ENCODE results near the gene MFAP5. TPM values are rescaled to one million over a fixed set of nuclear protein-coding genes. Genes with fewer than 3 reads are reported as not detected.

The MFAP5 gene
- total RNA-seq, 1 experiment from 2014 or later, result 0.26 TPM

DNA sequence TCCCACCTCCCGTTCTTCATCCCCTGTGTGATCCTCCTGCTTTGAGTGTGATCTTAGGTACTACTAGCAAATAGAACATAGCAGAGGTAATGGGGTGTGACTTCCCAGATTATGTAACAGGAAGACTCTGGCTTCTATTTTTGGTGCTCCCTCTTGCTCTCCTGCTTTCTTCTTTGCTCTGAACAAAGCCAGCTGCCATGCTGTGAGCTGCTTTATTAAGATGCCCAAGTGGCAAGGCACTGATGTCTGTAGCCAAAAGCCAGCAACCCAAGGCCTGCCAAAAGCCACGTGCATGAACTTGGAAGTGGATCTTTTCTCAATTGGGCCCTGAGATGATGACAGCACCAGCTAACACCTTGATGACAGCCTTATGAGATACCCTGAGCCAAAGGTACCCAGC is 5.8 kb upstream of the MFAP5 start:
- no peak for DNase-seq
- Histone ChIP-seq H4K5ac (ENCODE audit: insufficient read length, low read depth, low read length) (no peak overlapping the region), H3K79me1 (ENCODE audit: insufficient read depth, low read depth, low read length, poor library complexity, severe bottlenecking) (no peaks in the 10 kb centered on the region), H3K14ac (ENCODE audit: insufficient read depth, low read length) (no peak overlapping the region), H3K4me1 (ENCODE audit: insufficient read depth, low read length) (no peaks in the 10 kb centered on the region), H4K8ac (replicated peaks; ENCODE audit: insufficient read length, low read depth, low read length) (no peak overlapping the region), H3T11ph (ENCODE audit: low read length) (no peak overlapping the region), H3K23me2 (ENCODE audit: insufficient read length, low read depth, low read length, poor library complexity, severe bottlenecking) (no peaks in the 10 kb centered on the region), H2AK5ac (ENCODE audit: insufficient read length, low read length) (no peak overlapping the region), H2BK15ac (ENCODE audit: low read depth, low read length) (no peak overlapping the region), H3K27ac (ENCODE audit: insufficient read length, low read depth, low read length) (no peak overlapping the region), H4K20me1 (ENCODE audit: control insufficient read depth, insufficient read depth, insufficient read length) (no peaks in the 10 kb centered on the region), H2BK20ac (ENCODE audit: low read depth, low read length, poor library complexity, severe bottlenecking) (no peak overlapping the region), H2BK12ac (ENCODE audit: insufficient read length, low read depth, low read length) (no peak overlapping the region), H3K9me3 (ENCODE audit: control insufficient read depth, low read depth, low read length) (no peaks in the 10 kb centered on the region), H2BK5ac (ENCODE audit: insufficient read length, low read length) (no peak overlapping the region), H3K79me2 (ENCODE audit: insufficient read depth, low read length) (no peaks in the 10 kb centered on the region), H3K18ac (ENCODE audit: insufficient read length, low read depth, low read length) (no peak overlapping the region), H3K4ac (ENCODE audit: low read depth, low read length) (no peak overlapping the region), H4K91ac (ENCODE audit: insufficient read length, low read depth, low read length) (no peak overlapping the region), H3K27me3 (ENCODE audit: insufficient read depth, low read length) (no peaks in the 10 kb centered on the region), H3K9ac (ENCODE audit: extremely low read depth, insufficient read length, low read length) (no peak overlapping the region), H2BK120ac (ENCODE audit: low read depth, low read length, poor library complexity, severe bottlenecking) (no peak overlapping the region), H3K56ac (ENCODE audit: insufficient read length, low read depth, low read length) (no peak overlapping the region), H3K4me2 (ENCODE audit: insufficient read depth, insufficient read length, low read length) (no peak overlapping the region), H2AFZ (ENCODE audit: low read length) (no peak overlapping the region), H3K23ac (ENCODE audit: insufficient read length, low read depth, low read length) (no peak overlapping the region)
- no CpG with 5 or more reads among the region's 2 CpGs for WGBS (ENCODE audit: extremely low coverage, insufficient read length, low lambda C conversion rate)
- H3K4me1 Mint-ChIP-seq, result no peaks in the 10 kb centered on the region
- H3K4me3 Mint-ChIP-seq, result no peak overlapping the region
- no peaks in the 10 kb centered on the region; the same call in none of the 2 replicates for H3K27me3 Mint-ChIP-seq (ENCODE audit: low read depth)
- TF ChIP-seq, protein P1, sequence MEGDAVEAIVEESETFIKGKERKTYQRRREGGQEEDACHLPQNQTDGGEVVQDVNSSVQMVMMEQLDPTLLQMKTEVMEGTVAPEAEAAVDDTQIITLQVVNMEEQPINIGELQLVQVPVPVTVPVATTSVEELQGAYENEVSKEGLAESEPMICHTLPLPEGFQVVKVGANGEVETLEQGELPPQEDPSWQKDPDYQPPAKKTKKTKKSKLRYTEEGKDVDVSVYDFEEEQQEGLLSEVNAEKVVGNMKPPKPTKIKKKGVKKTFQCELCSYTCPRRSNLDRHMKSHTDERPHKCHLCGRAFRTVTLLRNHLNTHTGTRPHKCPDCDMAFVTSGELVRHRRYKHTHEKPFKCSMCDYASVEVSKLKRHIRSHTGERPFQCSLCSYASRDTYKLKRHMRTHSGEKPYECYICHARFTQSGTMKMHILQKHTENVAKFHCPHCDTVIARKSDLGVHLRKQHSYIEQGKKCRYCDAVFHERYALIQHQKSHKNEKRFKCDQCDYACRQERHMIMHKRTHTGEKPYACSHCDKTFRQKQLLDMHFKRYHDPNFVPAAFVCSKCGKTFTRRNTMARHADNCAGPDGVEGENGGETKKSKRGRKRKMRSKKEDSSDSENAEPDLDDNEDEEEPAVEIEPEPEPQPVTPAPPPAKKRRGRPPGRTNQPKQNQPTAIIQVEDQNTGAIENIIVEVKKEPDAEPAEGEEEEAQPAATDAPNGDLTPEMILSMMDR (conservative IDR thresholded peaks at IDR 0.05), result no peak
- peaks cover 2 to 8% (median 5%) of the 10 kb centered on the region in 3 experiments; a peak in 6 of 7 replicates for H3K36me3 Mint-ChIP-seq (ENCODE audit: insufficient read depth in 1 of 3, low read depth in 3 of 3)
- no peak overlapping the region for H3K27ac Mint-ChIP-seq
- H3K9me3 Mint-ChIP-seq, result peaks cover 7 to 8% of the 10 kb centered on the region in 2 experiments; a peak in 4 of 5 replicates
